Loucy (cell line): Measurements from ENCODE around the gene MALRD1.

ENCODE experiments used
- H2AFZ ChIP-seq: fragments of 200-600 bp; sonication (generic); 2 replicates; pipeline ENCODE4 v1.6.0; 2016; ENCODE audit warnings: antibody characterized with exemption, mild to moderate bottlenecking, low read length, moderate library complexity
- H3F3A ChIP-seq: fragments of 200-600 bp; 2 replicates; pipeline ENCODE4 v1.6.0; 2016; ENCODE audit warnings: antibody characterized with exemption, low read depth, mild to moderate bottlenecking
- H3K27me3 ChIP-seq: fragments of 200-600 bp; sonication (generic); 2 replicates; pipeline ENCODE4 v1.6.1; 2014; ENCODE audit warnings: low read length, mild to moderate bottlenecking; ENCODE audit not compliant: insufficient read depth, poor library complexity, severe bottlenecking
- H3K36me3 ChIP-seq: fragments of 200-600 bp; sonication (generic); 2 replicates; pipeline ENCODE4 v1.6.1; 2016; ENCODE audit warnings: low read length; ENCODE audit not compliant: insufficient read depth
- H3K4me1 ChIP-seq: fragments of 200-600 bp; sonication (generic); 2 replicates; pipeline ENCODE4 v1.5.1; 2014; ENCODE audit warnings: low read length, mild to moderate bottlenecking; ENCODE audit not compliant: insufficient read depth, poor library complexity, severe bottlenecking
- H3K4me2 ChIP-seq: fragments of 200-600 bp; sonication (generic); 2 replicates; pipeline ENCODE4 v1.6.0; 2014; ENCODE audit warnings: antibody characterized with exemption, low read length, low read depth, mild to moderate bottlenecking; ENCODE audit not compliant: poor library complexity, severe bottlenecking
- H3K4me3 ChIP-seq: fragments of 200-600 bp; sonication (generic); 2 replicates; pipeline ENCODE4 v1.5.1; 2014; ENCODE audit warnings: low read length, mild to moderate bottlenecking, mixed read lengths; ENCODE audit not compliant: poor library complexity, severe bottlenecking
- H3K79me2 ChIP-seq: fragments of 200-600 bp; sonication (generic); 2 replicates; pipeline ENCODE4 v1.6.1; 2014; ENCODE audit warnings: low read length; ENCODE audit not compliant: insufficient read depth
- H3K9ac ChIP-seq: fragments of 200-600 bp; sonication (generic); 2 replicates; pipeline ENCODE4 v1.6.0; 2014; ENCODE audit warnings: mild to moderate bottlenecking, low read depth, low read length, moderate library complexity; ENCODE audit not compliant: poor library complexity, severe bottlenecking
- H3K9me2 ChIP-seq: fragments of 200-600 bp; sonication (generic); replicated peaks from 2 replicates; pipeline ENCODE4 v1.6.1; 2016; ENCODE audit warnings: low read depth, low read length, mixed read lengths
- H3K9me3 ChIP-seq: fragments of 200-600 bp; sonication (generic); 2 replicates; pipeline ENCODE4 v1.6.1; 2014; ENCODE audit warnings: mild to moderate bottlenecking, antibody characterized with exemption, low read length, low read depth; ENCODE audit not compliant: insufficient read depth
- H4K20me1 ChIP-seq: fragments of 200-600 bp; sonication (generic); 2 replicates; pipeline ENCODE4 v1.6.0; 2014; ENCODE audit warnings: antibody characterized with exemption, low read length, mild to moderate bottlenecking; ENCODE audit not compliant: insufficient read depth, poor library complexity, severe bottlenecking
- EZH2phosphoT487 ChIP-seq: fragments of 200-600 bp; IDR thresholded peaks from 2 replicates; pipeline ENCODE4 v1.6.1; 2018; ENCODE audit warnings: antibody characterized with exemption, mild to moderate bottlenecking, moderate library complexity, borderline replicate concordance
- TF ChIP-seq, protein P1 (sequence below): fragments of 200-600 bp; sonication (generic); conservative IDR thresholded peaks from 2 replicates; pipeline ENCODE4 v1.5.1; 2014; ENCODE audit warnings: mild to moderate bottlenecking, antibody characterized with exemption, low read length

Gene MALRD1

GRCh38 chr10:19658131-19658530 is 609.5 kb downstream of the MALRD1 start:
- H3K4me2 ChIP-seq, result no peak overlapping the region
- H3K9me2 ChIP-seq, result no peaks in the 10 kb centered on the region
- H3K9me3 ChIP-seq, result no peaks in the 10 kb centered on the region
- H3K79me2 ChIP-seq, result no peaks in the 10 kb centered on the region
- no peak overlapping the region for H3K4me3 ChIP-seq
- no peaks in the 10 kb centered on the region for H3K4me1 ChIP-seq
- TF ChIP-seq EZH2phosphoT487, result no peak
- TF ChIP-seq, protein P1, sequence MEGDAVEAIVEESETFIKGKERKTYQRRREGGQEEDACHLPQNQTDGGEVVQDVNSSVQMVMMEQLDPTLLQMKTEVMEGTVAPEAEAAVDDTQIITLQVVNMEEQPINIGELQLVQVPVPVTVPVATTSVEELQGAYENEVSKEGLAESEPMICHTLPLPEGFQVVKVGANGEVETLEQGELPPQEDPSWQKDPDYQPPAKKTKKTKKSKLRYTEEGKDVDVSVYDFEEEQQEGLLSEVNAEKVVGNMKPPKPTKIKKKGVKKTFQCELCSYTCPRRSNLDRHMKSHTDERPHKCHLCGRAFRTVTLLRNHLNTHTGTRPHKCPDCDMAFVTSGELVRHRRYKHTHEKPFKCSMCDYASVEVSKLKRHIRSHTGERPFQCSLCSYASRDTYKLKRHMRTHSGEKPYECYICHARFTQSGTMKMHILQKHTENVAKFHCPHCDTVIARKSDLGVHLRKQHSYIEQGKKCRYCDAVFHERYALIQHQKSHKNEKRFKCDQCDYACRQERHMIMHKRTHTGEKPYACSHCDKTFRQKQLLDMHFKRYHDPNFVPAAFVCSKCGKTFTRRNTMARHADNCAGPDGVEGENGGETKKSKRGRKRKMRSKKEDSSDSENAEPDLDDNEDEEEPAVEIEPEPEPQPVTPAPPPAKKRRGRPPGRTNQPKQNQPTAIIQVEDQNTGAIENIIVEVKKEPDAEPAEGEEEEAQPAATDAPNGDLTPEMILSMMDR, result no peak
- no peak overlapping the region for H3K9ac ChIP-seq
- no peaks in the 10 kb centered on the region for H4K20me1 ChIP-seq
- H2AFZ ChIP-seq, result no peak overlapping the region
- no peaks in the 10 kb centered on the region for H3F3A ChIP-seq
- H3K27me3 ChIP-seq, result no peaks in the 10 kb centered on the region
- H3K36me3 ChIP-seq, result no peaks in the 10 kb centered on the region

- H3K27me3 ChIP-seq, result no peaks in the 10 kb centered on the region
- H4K20me1 ChIP-seq, result no peaks in the 10 kb centered on the region
- no peak overlapping the region for H3K9ac ChIP-seq
- TF ChIP-seq EZH2phosphoT487, result no peak
- TF ChIP-seq, protein P1, result no peak
- H3K36me3 ChIP-seq, result no peaks in the 10 kb centered on the region
- no peak overlapping the region for H3K4me2 ChIP-seq
- no peaks in the 10 kb centered on the region for H3K9me2 ChIP-seq
- H2AFZ ChIP-seq, result no peak overlapping the region
- no peaks in the 10 kb centered on the region for H3K4me1 ChIP-seq
- H3K79me2 ChIP-seq, result no peaks in the 10 kb centered on the region
- H3K4me3 ChIP-seq, result no peak overlapping the region
- no peaks in the 10 kb centered on the region for H3F3A ChIP-seq
- no peaks in the 10 kb centered on the region for H3K9me3 ChIP-seq
These were observed 610.1 kb downstream of the MALRD1 start for GRCh38 chr10:19658622-19659233.

- no peaks in the 10 kb centered on the region for H3F3A ChIP-seq
- H3K36me3 ChIP-seq, result no peaks in the 10 kb centered on the region
- no peak overlapping the region for H3K9ac ChIP-seq
- TF ChIP-seq, protein P1, result no peak
- TF ChIP-seq EZH2phosphoT487, result no peak
- no peak overlapping the region for H2AFZ ChIP-seq
- H4K20me1 ChIP-seq, result no peaks in the 10 kb centered on the region
- no peak overlapping the region for H3K4me3 ChIP-seq
- no peaks in the 10 kb centered on the region for H3K27me3 ChIP-seq
- H3K9me3 ChIP-seq, result no peaks in the 10 kb centered on the region
- H3K4me2 ChIP-seq, result no peak overlapping the region
- no peaks in the 10 kb centered on the region for H3K79me2 ChIP-seq
- no peaks in the 10 kb centered on the region for H3K9me2 ChIP-seq
- H3K4me1 ChIP-seq, result no peaks in the 10 kb centered on the region
These were observed 611.5 kb downstream of the MALRD1 start for GRCh38 chr10:19659920-19660655.
